Activated CD4-positive, alpha-beta T cell treated with anti-CD3 and anti-CD28 coated beads, Interleukin-2, Interleukin-6, amounts not matched to agents 100 ng/mL and 50 ng/mL, durations not matched to agents 16 hours and 8 hours (primary cell): ENCODE results near the gene PTPRA.

Source experiments
- DNase-seq: peaks from one replicate; pipeline ENCODE4 v3.0.0-alpha.2; 2020

Gene PTPRA

DNA sequence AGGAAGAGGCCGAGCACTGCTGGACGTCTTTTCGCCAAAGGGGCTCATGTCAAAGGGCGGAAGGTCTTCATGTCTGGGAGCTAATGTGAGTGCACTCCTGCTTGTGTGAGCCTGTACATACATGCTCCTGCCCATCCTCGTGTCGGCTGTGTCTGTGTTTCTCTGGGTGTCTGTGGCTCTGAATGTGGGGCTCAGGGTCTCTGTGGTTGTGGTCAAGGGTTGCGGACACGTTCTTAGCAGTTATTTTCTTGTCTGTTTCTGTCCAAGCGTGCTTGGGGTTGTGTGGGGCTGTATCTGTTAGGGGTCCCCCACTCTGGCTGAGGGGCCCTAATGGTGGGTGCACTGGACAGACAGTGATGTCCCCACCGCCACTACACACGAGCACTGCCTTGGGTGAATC, 208.4 kb downstream of the PTPRA start:
- DNase-seq, result no peak

GRCh38 chr20:3082306-3082951, 209.1 kb downstream of the PTPRA start:
- no peak for DNase-seq

DNA sequence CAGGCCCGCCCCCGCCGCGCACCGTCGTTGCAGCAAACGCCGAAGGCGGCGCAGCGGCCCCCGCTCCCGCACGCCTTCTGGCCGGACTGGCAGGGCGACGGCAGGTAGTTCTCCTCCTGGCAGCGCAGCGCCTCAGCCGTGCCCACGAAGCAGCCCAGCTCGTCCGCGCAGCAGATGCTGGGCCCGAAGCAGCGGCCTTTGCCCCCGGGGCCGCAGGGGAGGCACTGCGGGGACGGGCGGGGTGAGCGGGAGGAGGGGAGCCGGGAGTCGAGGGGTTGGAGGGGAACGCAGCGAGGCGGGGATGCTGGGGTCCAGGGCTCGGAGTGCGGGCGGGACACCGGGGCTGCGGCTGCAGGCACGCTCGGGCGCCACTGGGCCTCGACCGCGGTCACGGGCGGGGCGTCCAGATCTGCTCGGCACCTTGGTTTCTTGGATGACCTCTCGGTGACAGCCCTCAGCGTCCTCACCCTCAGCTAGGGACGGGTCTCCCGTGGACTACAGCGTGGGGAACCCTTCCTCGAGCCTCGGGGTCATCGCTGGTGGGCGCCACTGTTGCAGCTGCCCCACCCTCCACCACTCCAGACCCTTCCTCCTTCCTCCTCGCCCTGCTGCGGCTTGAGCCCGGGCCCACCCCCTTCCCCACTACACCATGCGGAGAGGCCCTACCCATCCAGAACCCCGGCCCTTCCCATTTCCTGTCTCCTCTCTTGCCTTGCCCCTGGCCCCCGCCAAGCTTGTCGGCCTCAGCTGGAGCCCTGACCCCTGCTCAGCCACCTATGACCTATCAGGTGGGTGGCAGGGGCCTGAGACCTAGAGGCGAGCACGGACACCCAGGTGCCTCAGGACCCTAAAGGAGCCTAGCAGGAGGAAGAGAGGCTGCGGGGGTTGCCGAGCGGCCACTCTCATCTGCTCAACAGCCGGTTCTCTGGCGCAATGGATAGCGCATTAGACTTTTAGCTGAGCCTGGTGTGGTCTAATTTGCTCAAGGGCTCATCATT, 210.0 kb downstream of the PTPRA start:
- no peak for DNase-seq

DNA sequence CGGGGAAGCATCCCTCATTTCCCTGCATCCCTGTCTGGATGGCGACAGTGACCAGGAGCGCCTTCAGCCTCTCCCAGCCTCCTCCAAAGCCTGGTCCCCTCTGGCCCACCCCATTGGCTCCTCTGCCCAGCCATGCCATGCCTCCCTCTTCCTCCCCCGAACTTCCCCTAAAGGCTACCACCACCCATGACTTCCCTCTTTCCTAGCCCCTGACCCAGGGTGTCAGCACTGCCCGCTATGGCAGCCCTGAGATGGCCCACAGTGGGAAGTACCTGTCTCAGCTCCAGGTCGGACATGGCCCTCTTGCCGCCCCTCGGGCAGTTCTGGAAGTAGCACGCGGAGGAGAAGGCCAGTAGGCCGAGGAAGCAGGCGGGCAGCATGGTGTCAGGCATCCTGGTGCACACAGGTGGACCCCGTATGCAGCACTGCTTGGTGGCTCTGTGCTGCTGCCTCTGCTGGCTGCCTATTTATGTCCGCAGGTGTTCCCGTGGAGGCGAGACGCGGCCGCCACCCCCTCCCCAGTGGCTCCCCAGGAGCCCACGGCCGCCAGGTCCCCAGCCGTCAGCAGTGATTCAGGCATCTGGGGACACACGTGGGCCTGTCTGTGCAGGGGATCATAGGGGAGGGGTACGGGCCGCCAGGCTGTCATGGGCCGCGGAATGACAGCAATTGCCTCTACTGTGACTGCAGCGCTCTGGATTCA, 211.2 kb downstream of the PTPRA start, which contains the start of gene AVP:
AVP (minus strand) TSS at position 442 of the 703 bp plus-strand sequence; CDS start at position 392, 50 bp downstream.
- no peak for DNase-seq

DNA sequence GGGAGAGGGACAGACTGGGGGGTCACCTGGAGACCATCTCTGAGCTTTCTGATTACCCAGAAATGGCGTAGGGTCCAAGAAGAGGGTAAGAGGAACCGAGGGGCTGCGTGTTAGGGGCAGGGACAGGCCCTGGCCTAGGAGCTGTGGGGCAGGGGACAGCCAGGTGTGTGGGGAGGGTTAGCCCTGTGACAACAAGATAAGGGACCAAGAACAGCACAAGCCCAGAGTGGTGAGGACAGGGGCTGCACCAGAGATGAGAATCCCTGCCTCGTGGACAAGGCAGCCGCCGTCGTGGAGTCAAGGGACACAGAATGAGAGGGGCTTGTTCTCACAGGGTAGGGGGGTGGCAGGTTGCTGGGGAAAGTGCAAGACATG, 211.7 kb downstream of the PTPRA start:
- DNase-seq, result no peak

DNA sequence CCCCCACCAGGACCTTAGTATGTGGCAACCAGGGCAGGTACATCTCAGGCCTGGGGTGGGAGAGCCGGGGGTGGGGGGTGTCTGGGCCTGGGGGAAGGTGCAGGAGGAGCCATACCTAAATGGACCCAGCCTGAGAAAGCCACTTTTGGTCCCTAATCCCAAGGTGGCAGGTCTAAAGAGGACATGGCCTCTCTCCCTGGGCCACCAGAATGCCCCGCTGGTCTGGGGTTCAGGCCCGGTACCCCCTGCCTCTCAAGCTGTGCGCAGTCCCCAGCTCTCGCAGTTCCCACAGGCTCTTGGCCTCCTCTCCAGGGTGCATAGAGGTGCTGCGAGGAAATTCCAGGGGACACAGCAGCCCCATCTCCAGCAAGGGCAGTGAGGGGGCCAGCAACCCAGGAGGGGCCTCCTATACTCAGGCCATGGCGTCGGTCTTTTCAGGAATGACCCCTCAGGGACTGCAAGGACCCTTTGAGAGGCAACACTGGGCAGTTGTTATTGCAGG, 212.3 kb downstream of the PTPRA start:
- DNase-seq, result no peak

DNA sequence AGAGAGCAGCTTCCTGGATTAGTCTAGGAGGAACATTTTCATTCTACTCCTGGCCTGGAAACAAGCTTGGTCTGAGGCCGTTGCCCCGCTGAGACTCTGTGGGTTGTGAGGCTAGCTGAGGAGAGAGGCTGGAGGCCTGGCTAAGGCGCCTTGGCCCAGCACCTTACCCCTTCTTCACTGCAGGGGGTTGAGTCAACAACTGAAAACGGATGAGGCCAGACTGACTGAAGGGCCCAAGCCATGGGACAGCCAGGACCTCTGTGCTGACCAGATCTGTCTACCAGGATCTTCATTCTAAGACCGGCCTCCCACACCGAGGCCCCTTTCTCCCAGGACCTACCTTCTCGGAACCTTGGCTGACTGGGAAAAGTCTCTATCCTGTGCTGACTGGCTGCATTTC, 214.8 kb downstream of the PTPRA start:
- no peak for DNase-seq
